Mammary epithelial cell (primary cell): ENCODE results near the gene SP5.

Source experiments
- EZH2 ChIP-seq: IDR thresholded peaks from 2 replicates; pipeline ENCODE4 v1.6.1; 2012; ENCODE audit warnings: low read length, inconsistent platforms, borderline replicate concordance
- TF ChIP-seq, protein P1 (sequence below), 2 donors: IDR thresholded peaks in 1 of 2; conservative IDR thresholded peaks in 1 of 2; 2 replicates each; pipeline ENCODE4 v1.5.1; 2011 to 2012; ENCODE audit warnings: inconsistent platforms in 2 of 2, low read length in 2 of 2, mild to moderate bottlenecking in 2 of 2, control low read depth in 1 of 2, low read depth in 1 of 2; ENCODE audit not compliant: insufficient read depth in 1 of 2; ENCODE audit errors: extremely low read depth in 1 of 2

DNA sequence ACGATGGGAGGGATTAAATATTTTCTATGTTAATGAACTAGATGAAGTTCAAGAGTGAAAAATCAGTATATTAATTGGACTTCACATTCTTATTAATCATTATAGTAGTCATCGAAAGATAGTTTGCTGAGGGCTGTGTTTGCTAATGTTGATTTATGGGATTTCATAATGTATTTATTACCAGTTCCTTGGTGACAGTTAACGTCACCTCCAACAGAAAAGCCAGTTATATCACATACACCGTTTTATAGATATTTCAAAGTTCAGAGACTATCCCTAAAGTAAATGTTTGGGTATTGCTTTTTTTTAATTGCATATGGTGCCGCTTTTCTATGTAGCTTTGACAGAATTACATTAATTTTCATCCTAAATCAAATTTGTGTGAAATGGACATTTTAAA is 49.4 kb upstream of the SP5 start:
- TF ChIP-seq, protein P1, sequence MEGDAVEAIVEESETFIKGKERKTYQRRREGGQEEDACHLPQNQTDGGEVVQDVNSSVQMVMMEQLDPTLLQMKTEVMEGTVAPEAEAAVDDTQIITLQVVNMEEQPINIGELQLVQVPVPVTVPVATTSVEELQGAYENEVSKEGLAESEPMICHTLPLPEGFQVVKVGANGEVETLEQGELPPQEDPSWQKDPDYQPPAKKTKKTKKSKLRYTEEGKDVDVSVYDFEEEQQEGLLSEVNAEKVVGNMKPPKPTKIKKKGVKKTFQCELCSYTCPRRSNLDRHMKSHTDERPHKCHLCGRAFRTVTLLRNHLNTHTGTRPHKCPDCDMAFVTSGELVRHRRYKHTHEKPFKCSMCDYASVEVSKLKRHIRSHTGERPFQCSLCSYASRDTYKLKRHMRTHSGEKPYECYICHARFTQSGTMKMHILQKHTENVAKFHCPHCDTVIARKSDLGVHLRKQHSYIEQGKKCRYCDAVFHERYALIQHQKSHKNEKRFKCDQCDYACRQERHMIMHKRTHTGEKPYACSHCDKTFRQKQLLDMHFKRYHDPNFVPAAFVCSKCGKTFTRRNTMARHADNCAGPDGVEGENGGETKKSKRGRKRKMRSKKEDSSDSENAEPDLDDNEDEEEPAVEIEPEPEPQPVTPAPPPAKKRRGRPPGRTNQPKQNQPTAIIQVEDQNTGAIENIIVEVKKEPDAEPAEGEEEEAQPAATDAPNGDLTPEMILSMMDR (conservative IDR thresholded peaks at IDR 0.05 in 1 of 2, IDR thresholded peaks at IDR 0.05 in 1 of 2; ENCODE audit: extremely low read depth in 1 of 2, insufficient read depth in 1 of 2, low read depth in 1 of 2, low read length in 2 of 2) = no peak
- no peak for TF ChIP-seq EZH2
